ENCODE data around the gene UXS1. TPM values are rescaled to one million over a fixed set of nuclear protein-coding genes. Genes with fewer than 3 reads are reported as not detected.

Gene UXS1
- total RNA-seq, 1 experiment from 2014 or later, result 46.3 TPM

- H3K4me1 ChIP-seq (ENCODE audit: insufficient read depth, low read length), result no peaks in the 10 kb centered on the region; the same call in 1 of the 2 replicates
- H2AK5ac ChIP-seq (ENCODE audit: insufficient read length, low read length), result no peak overlapping the region
- no peaks in the 10 kb centered on the region for H3K23me2 ChIP-seq (ENCODE audit: insufficient read length, low read depth, low read length, poor library complexity, severe bottlenecking)
- no peak overlapping the region for H4K91ac ChIP-seq (ENCODE audit: insufficient read length, low read depth, low read length)
- peaks cover 16 to 70% (median 53%) of the 10 kb centered on the region in 3 experiments; a peak in 6 of 7 replicates for H3K36me3 Mint-ChIP-seq (ENCODE audit: insufficient read depth in 1 of 3, low read depth in 3 of 3)
- no peak overlapping the region for H3K9ac ChIP-seq (ENCODE audit: extremely low read depth, insufficient read length, low read length)
- no peak for TF ChIP-seq CTCF (conservative IDR thresholded peaks at IDR 0.05)
- no CpG with 5 or more reads among the region's 7 CpGs for WGBS (ENCODE audit: extremely low coverage, insufficient read length, low lambda C conversion rate)
- H4K5ac ChIP-seq (ENCODE audit: insufficient read length, low read depth, low read length), result no peak overlapping the region
- H3K23ac ChIP-seq (ENCODE audit: insufficient read length, low read depth, low read length), result no peak overlapping the region
- H3K4me3 Mint-ChIP-seq, result no peak overlapping the region
- H3K4ac ChIP-seq (ENCODE audit: low read depth, low read length), result no peak overlapping the region
- H3K9me3 Mint-ChIP-seq, result no peaks in the 10 kb centered on the region
- H2AFZ ChIP-seq (ENCODE audit: low read length), result no peak overlapping the region
- no peak overlapping the region for H3K14ac ChIP-seq (ENCODE audit: insufficient read depth, low read length)
- no peaks in the 10 kb centered on the region for H4K20me1 ChIP-seq (ENCODE audit: control insufficient read depth, insufficient read depth, insufficient read length)
- H3K27ac Mint-ChIP-seq, result peak overlapping the region in 1 of 3 experiments; percentile 61; a peak in 2 of 7 replicates
- H3K4me1 Mint-ChIP-seq, result peaks cover 6 to 7% of the 10 kb centered on the region in 2 experiments
- H3K27me3 Mint-ChIP-seq (ENCODE audit: low read depth), result no peaks in the 10 kb centered on the region
- H3K79me2 ChIP-seq (ENCODE audit: insufficient read depth, low read length), result no peaks in the 10 kb centered on the region; the same call in 1 of the 2 replicates
- H3T11ph ChIP-seq (ENCODE audit: low read length), result no peak overlapping the region
- H3K56ac ChIP-seq (ENCODE audit: insufficient read length, low read depth, low read length), result no peak overlapping the region
- peaks cover 6% of the 10 kb centered on the region for H3K79me1 ChIP-seq (ENCODE audit: insufficient read depth, low read depth, low read length, poor library complexity, severe bottlenecking)
- H3K9me3 ChIP-seq (ENCODE audit: control insufficient read depth, low read depth, low read length), result no peaks in the 10 kb centered on the region
- DNase-seq, result no peak
- no peak overlapping the region for H2BK12ac ChIP-seq (ENCODE audit: insufficient read length, low read depth, low read length)
- H2BK120ac ChIP-seq (ENCODE audit: low read depth, low read length, poor library complexity, severe bottlenecking), result no peak overlapping the region
- H3K4me2 ChIP-seq (ENCODE audit: insufficient read depth, insufficient read length, low read length), result no peak overlapping the region
- H2BK20ac ChIP-seq (ENCODE audit: low read depth, low read length, poor library complexity, severe bottlenecking), result no peak overlapping the region
- no peak overlapping the region for H2BK15ac ChIP-seq (ENCODE audit: low read depth, low read length)
- no peak overlapping the region for H4K8ac ChIP-seq (replicated peaks; ENCODE audit: insufficient read length, low read depth, low read length)
- H2BK5ac ChIP-seq (ENCODE audit: insufficient read length, low read length), result no peak overlapping the region
- H3K27me3 ChIP-seq (ENCODE audit: insufficient read depth, low read length), result no peaks in the 10 kb centered on the region
- H3K18ac ChIP-seq (ENCODE audit: insufficient read length, low read depth, low read length), result no peak overlapping the region
- H3K27ac ChIP-seq (ENCODE audit: insufficient read length, low read depth, low read length), result no peak overlapping the region
These were observed 69.1 kb downstream of the UXS1 start for GRCh38 chr2:106124905-106125549.
